H1 (cell line): ENCODE measurements around the gene SOWAHC.

ENCODE experiments used
- JUN ChIP-seq: IDR thresholded peaks from 2 replicates; pipeline ENCODE4 v1.6.1; 2011; ENCODE audit warnings: low read depth, mild to moderate bottlenecking, improper control_type of control experiment, low read length
- RAD21 ChIP-seq, 2 experiments: IDR thresholded peaks in 1 of 2; conservative IDR thresholded peaks in 1 of 2; 2 replicates each; pipeline ENCODE4 v1.6.1; 2011; ENCODE audit warnings: low read depth in 2 of 2, low read length in 2 of 2, improper control_type of control experiment in 1 of 2, inconsistent platforms in 1 of 2, mild to moderate bottlenecking in 1 of 2, moderate library complexity in 1 of 2
- TF ChIP-seq, protein P1 (sequence below), 3 experiments: IDR thresholded peaks; 1 replicate in 2 of 3; 2 replicates in 1 of 3; pipeline versions ENCODE4 v1.5.1 to v1.6.1; 2011; ENCODE audit warnings: low read length in 3 of 3, mild to moderate bottlenecking in 3 of 3, inconsistent platforms in 2 of 3, low read depth in 1 of 3, moderate library complexity in 1 of 3; ENCODE audit not compliant: insufficient read depth in 1 of 3; ENCODE audit errors: control extremely low read depth in 1 of 3

DNA sequence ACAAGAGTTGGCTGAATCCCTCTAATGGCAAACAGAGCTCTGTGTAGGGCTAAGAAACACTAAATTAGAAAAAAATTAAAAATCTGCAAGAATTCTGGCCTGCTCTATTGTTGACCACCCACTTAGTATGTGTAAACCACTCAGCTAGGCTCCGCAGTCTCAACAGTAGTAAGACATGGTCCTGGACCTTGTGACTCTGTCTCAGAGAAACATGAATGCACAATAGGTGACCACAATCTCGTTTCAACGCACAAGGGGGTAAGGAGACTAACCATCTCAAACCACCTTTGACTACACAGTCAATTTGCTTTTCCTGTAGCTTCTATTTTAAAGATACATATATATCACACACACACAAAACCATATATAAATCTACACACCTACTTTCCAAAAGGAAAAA lies 16.9 kb upstream of the SOWAHC start:
- TF ChIP-seq RAD21 (IDR thresholded peaks at IDR 0.05 in 1 of 2, conservative IDR thresholded peaks at IDR 0.05 in 1 of 2; ENCODE audit: low read depth in 2 of 2, low read length in 2 of 2), result no peak
- TF ChIP-seq, protein P1, sequence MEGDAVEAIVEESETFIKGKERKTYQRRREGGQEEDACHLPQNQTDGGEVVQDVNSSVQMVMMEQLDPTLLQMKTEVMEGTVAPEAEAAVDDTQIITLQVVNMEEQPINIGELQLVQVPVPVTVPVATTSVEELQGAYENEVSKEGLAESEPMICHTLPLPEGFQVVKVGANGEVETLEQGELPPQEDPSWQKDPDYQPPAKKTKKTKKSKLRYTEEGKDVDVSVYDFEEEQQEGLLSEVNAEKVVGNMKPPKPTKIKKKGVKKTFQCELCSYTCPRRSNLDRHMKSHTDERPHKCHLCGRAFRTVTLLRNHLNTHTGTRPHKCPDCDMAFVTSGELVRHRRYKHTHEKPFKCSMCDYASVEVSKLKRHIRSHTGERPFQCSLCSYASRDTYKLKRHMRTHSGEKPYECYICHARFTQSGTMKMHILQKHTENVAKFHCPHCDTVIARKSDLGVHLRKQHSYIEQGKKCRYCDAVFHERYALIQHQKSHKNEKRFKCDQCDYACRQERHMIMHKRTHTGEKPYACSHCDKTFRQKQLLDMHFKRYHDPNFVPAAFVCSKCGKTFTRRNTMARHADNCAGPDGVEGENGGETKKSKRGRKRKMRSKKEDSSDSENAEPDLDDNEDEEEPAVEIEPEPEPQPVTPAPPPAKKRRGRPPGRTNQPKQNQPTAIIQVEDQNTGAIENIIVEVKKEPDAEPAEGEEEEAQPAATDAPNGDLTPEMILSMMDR (IDR thresholded peaks at IDR 0.05; ENCODE audit: control extremely low read depth in 1 of 3, insufficient read depth in 1 of 3, low read depth in 1 of 3, low read length in 3 of 3), result no peak
- no peak for TF ChIP-seq JUN
